Trophoblast cell (in vitro differentiated cells and primary cell): ENCODE measurements around the gene NTM.

Source experiments
- DNase-seq, 2 donors: peaks; one replicate each; pipeline ENCODE4 v3.0.0-alpha.2; 2016
- H2AFZ ChIP-seq: 2 replicates; pipeline ENCODE4 v1.6.1; 2013; ENCODE audit warnings: low read length, moderate library complexity, mild to moderate bottlenecking; ENCODE audit not compliant: insufficient read depth, poor library complexity
- H2AK5ac ChIP-seq: 2 replicates; pipeline ENCODE4 v1.6.1; 2013; ENCODE audit warnings: mild to moderate bottlenecking, low read length
- H2BK120ac ChIP-seq: 2 replicates; pipeline ENCODE4 v1.6.1; 2013; ENCODE audit warnings: low read length, mild to moderate bottlenecking, moderate library complexity; ENCODE audit not compliant: insufficient read depth, poor library complexity
- H2BK12ac ChIP-seq: 2 replicates; pipeline ENCODE4 v1.6.1; 2013; ENCODE audit warnings: mild to moderate bottlenecking, low read length, moderate library complexity
- H2BK5ac ChIP-seq: 2 replicates; pipeline ENCODE4 v1.6.1; 2013; ENCODE audit warnings: low read length, low read depth, moderate library complexity, mild to moderate bottlenecking; ENCODE audit not compliant: poor library complexity
- H3K14ac ChIP-seq: 2 replicates; pipeline ENCODE4 v1.6.1; 2013; ENCODE audit warnings: mild to moderate bottlenecking, low read length
- H3K18ac ChIP-seq: 2 replicates; pipeline ENCODE4 v1.6.1; 2013; ENCODE audit warnings: mild to moderate bottlenecking, low read length
- H3K23ac ChIP-seq: 2 replicates; pipeline ENCODE4 v1.6.1; 2013; ENCODE audit warnings: low read length
- H3K27ac ChIP-seq: 2 replicates; pipeline ENCODE4 v1.5.1; 2013; ENCODE audit warnings: low read depth, mild to moderate bottlenecking, inconsistent platforms, low read length, moderate library complexity
- H3K27me3 ChIP-seq: 2 replicates; pipeline ENCODE4 v1.6.1; 2013; ENCODE audit warnings: inconsistent platforms, mild to moderate bottlenecking, low read length, moderate library complexity; ENCODE audit not compliant: insufficient read depth
- H3K36me3 ChIP-seq, 2 experiments: 1 replicate in 1 of 2; 2 replicates in 1 of 2; pipeline ENCODE4 v1.6.1; 2013; ENCODE audit warnings: low read length in 2 of 2, mild to moderate bottlenecking in 2 of 2, moderate library complexity in 1 of 2; ENCODE audit not compliant: insufficient read depth in 2 of 2, control insufficient read depth in 1 of 2
- H3K4ac ChIP-seq: 2 replicates; pipeline ENCODE4 v1.6.1; 2013; ENCODE audit warnings: low read depth, mild to moderate bottlenecking, low read length, moderate library complexity
- H3K4me1 ChIP-seq, 2 experiments: 1 replicate in 1 of 2; 2 replicates in 1 of 2; pipeline ENCODE4 v1.6.1; 2013; ENCODE audit warnings: low read length in 2 of 2, mild to moderate bottlenecking in 2 of 2, moderate library complexity in 1 of 2; ENCODE audit not compliant: insufficient read depth in 2 of 2, control insufficient read depth in 1 of 2
- H3K4me2 ChIP-seq: 2 replicates; pipeline ENCODE4 v1.6.1; 2013; ENCODE audit warnings: inconsistent platforms, mild to moderate bottlenecking, low read length, moderate library complexity
- H3K4me3 ChIP-seq: 2 replicates; pipeline ENCODE4 v1.5.1; 2013; ENCODE audit warnings: mild to moderate bottlenecking, low read depth, low read length, inconsistent platforms
- H3K79me1 ChIP-seq: one replicate; pipeline ENCODE4 v1.6.1; 2013; ENCODE audit warnings: low read length
- H3K79me2 ChIP-seq: 2 replicates; pipeline ENCODE4 v1.6.1; 2013; ENCODE audit warnings: low read length, mild to moderate bottlenecking; ENCODE audit not compliant: control insufficient read depth, insufficient read depth, poor library complexity
- H3K9ac ChIP-seq: 2 replicates; pipeline ENCODE4 v1.6.1; 2013; ENCODE audit warnings: mild to moderate bottlenecking, low read length
- H3K9me3 ChIP-seq: 2 replicates; pipeline ENCODE4 v1.6.1; 2013; ENCODE audit warnings: low read depth, mild to moderate bottlenecking, control low read depth, inconsistent platforms, low read length; ENCODE audit not compliant: insufficient read depth
- H4K12ac ChIP-seq: 2 replicates; pipeline ENCODE4 v1.6.1; 2013; ENCODE audit warnings: low read depth, mild to moderate bottlenecking, low read length, moderate library complexity
- H4K8ac ChIP-seq: 2 replicates; pipeline ENCODE4 v1.6.1; 2013; ENCODE audit warnings: low read depth, mild to moderate bottlenecking, low read length, moderate library complexity
- H4K91ac ChIP-seq: one replicate; pipeline ENCODE4 v1.6.1; 2013; ENCODE audit warnings: low read depth, mild to moderate bottlenecking, low read length, moderate library complexity
- WGBS: extraction: QIAGEN DNeasy Blood & Tissue Kit; methylation state at CpG from one replicate; pipeline ENCODE4 v1.1.7; 2013; ENCODE audit warnings: missing lambda C conversion rate; ENCODE audit not compliant: insufficient read length, insufficient coverage; ENCODE audit errors: extremely low coverage; 5-methylcytosine and 5-hydroxymethylcytosine counted together

NTM gene

DNA sequence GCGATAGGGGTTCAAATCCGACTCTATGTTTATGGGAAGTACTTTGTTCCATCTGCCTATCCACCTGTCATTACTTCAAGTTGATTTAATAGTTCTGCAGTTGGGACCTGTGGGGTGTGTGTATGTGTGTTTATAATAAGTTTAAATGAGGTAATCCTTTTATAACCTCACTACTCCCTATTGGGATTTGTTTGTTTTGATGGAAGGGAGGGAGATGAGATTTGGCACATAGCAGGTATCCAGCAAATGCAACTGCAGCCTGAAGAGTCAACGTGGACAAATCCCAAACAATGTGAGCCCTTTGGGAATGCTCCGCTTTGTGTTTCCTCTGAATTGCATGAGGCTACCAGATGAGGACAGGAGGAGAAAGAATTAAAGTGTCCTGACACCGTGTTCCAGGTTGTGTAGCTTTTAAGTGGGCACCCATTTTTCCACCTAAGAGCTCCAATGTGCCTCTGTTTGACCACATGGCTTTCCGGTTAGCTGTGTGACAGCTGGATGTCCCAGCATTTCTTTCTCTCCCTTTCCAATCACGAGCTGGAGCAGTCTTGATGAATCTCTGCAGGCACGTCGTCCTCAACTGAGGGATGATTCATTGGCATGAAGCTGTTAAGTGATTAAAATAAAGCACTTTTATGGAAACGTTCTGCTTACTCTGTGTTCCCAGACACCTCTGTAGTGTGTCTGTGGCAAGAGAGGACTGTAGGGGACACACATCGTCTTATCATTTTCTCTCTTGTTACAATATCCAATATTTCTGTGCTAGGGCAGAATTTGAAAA, 610.7 kb downstream of the NTM start:
- Histone ChIP-seq H3K23ac (no peak overlapping the region), H3K4ac (no peak overlapping the region), H2BK120ac (no peak overlapping the region), H3K4me3 (no peak overlapping the region), H3K79me2 (no peaks in the 10 kb centered on the region), H2AFZ (no peak overlapping the region), H3K9ac (no peak overlapping the region), H4K91ac (no peak overlapping the region), H2BK12ac (no peak overlapping the region), H4K12ac (no peak overlapping the region), H4K8ac (no peak overlapping the region), H3K9me3 (no peaks in the 10 kb centered on the region), H3K79me1 (no peaks in the 10 kb centered on the region), H3K4me2 (no peak overlapping the region), H3K14ac (no peak overlapping the region), H3K4me1 (peaks cover 6% of the 10 kb centered on the region in 2 experiments), H3K27me3 (no peaks in the 10 kb centered on the region), H3K36me3 (no peaks in the 10 kb centered on the region), H2BK5ac (no peak overlapping the region), H2AK5ac (no peak overlapping the region), H3K27ac (no peak overlapping the region), H3K18ac (no peak overlapping the region)
- DNase-seq: no peak
- WGBS: no CpG with 5 or more reads among the region's 11 CpGs

DNA sequence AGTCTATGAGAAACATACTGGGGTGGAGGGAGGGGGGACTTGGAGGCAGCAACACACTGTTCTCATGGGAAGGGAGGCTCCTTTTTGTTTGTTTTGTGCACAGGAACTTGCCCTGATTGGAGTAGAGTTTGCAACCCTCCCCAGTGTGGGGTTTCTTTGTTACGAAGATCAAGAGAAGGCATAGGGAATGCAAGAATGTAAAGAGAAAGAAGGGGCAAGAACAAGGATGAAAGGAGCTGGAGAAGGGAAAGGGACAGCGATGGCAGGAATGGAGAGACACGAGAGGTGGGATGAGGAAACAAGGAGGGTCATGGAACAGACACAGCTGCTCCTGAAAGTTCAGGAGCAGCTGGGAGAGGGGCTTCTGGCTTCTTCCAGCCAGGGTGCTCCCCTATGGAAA, 611.7 kb downstream of the NTM start:
- H3K79me2 ChIP-seq: no peaks in the 10 kb centered on the region
- H3K27ac ChIP-seq: no peak overlapping the region
- no peaks in the 10 kb centered on the region for H3K79me1 ChIP-seq
- H3K27me3 ChIP-seq: no peaks in the 10 kb centered on the region
- no peak overlapping the region for H2BK12ac ChIP-seq
- H3K4me1 ChIP-seq: peaks cover 3 to 4% of the 10 kb centered on the region in 2 experiments
- no peak overlapping the region for H2BK120ac ChIP-seq
- no peak overlapping the region for H4K8ac ChIP-seq
- H3K14ac ChIP-seq: no peak overlapping the region
- no peaks in the 10 kb centered on the region for H3K9me3 ChIP-seq
- H3K36me3 ChIP-seq: no peaks in the 10 kb centered on the region
- H3K4me3 ChIP-seq: no peak overlapping the region
- H4K12ac ChIP-seq: no peak overlapping the region
- H3K18ac ChIP-seq: no peak overlapping the region
- no peak overlapping the region for H4K91ac ChIP-seq
- no peak overlapping the region for H3K23ac ChIP-seq
- no peak overlapping the region for H2BK5ac ChIP-seq
- no peak overlapping the region for H2AFZ ChIP-seq
- no peak overlapping the region for H3K4ac ChIP-seq
- H3K4me2 ChIP-seq: no peak overlapping the region
- WGBS: no CpG with 5 or more reads among the region's 3 CpGs
- H2AK5ac ChIP-seq: no peak overlapping the region
- H3K9ac ChIP-seq: no peak overlapping the region
- DNase-seq: no peak

DNA sequence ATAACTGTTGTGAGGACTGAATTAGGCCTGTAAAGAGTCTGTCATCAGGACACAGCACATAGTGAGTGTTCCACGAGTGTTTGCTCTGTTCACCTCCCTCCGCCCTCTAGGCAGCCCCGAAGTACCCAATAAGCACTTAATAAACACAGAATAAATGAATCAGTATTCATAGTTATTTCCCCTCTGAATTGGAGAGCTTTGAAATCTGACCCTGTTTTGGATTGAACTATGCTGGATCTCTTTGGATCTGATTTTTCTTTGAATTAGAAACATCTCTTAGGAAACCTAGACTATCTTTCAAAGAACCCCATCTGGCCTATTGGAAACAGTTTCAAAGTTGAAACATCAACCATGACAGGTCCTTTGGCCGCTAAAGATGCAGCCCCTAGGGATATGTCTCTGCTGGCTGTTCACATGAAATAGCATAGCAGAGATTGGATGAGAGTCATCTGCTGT, 615.5 kb downstream of the NTM start:
- no peak overlapping the region for H4K12ac ChIP-seq
- no peak overlapping the region for H3K27ac ChIP-seq
- H3K14ac ChIP-seq: no peak overlapping the region
- H3K9me3 ChIP-seq: no peaks in the 10 kb centered on the region
- H3K79me2 ChIP-seq: no peaks in the 10 kb centered on the region
- no peak overlapping the region for H2AK5ac ChIP-seq
- H3K4me1 ChIP-seq: no peaks in the 10 kb centered on the region
- no peak overlapping the region for H3K18ac ChIP-seq
- no peak overlapping the region for H3K4me2 ChIP-seq
- H3K9ac ChIP-seq: no peak overlapping the region
- no peak overlapping the region for H2BK12ac ChIP-seq
- no peak overlapping the region for H2BK120ac ChIP-seq
- no peaks in the 10 kb centered on the region for H3K79me1 ChIP-seq
- H3K27me3 ChIP-seq: no peaks in the 10 kb centered on the region
- no CpG with 5 or more reads among the region's 4 CpGs for WGBS
- H4K91ac ChIP-seq: no peak overlapping the region
- no peak overlapping the region for H2BK5ac ChIP-seq
- no peak overlapping the region for H3K23ac ChIP-seq
- H3K36me3 ChIP-seq: no peaks in the 10 kb centered on the region
- H3K4me3 ChIP-seq: no peak overlapping the region
- H3K4ac ChIP-seq: no peak overlapping the region
- DNase-seq: no peak
- no peak overlapping the region for H4K8ac ChIP-seq
- H2AFZ ChIP-seq: no peak overlapping the region

DNA sequence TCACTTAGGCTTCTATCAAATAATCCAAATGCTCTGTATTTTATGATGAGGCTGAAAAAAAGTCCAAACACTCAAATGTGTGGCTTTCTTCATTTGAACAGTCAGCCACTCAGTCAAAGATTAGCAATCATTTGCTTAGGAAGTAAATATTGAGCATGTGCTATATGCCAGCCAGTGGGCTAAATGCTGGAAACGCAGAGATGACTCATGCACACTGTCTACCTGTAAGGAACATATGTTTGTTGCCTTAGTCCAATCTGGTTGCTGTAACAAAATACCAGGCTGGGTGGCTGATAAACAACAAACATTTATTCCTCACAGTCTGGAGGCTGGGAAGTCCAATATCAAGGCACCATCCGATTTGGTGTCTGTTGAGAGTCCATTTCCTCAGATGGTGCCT, 617.3 kb downstream of the NTM start:
- Histone ChIP-seq H2BK5ac (no peak overlapping the region), H3K23ac (no peak overlapping the region), H3K9ac (peak overlapping the region; percentile 22), H3K18ac (no peak overlapping the region), H4K8ac (no peak overlapping the region), H3K4me1 (no peaks in the 10 kb centered on the region), H2AK5ac (no peak overlapping the region), H3K79me1 (no peaks in the 10 kb centered on the region), H2AFZ (no peak overlapping the region), H3K36me3 (no peaks in the 10 kb centered on the region), H4K12ac (no peak overlapping the region), H3K4ac (no peak overlapping the region), H3K14ac (no peak overlapping the region), H3K4me2 (no peak overlapping the region), H3K79me2 (no peaks in the 10 kb centered on the region), H3K27me3 (no peaks in the 10 kb centered on the region), H3K27ac (no peak overlapping the region), H3K9me3 (no peaks in the 10 kb centered on the region), H4K91ac (no peak overlapping the region), H3K4me3 (no peak overlapping the region), H2BK120ac (no peak overlapping the region), H2BK12ac (no peak overlapping the region)
- no peak for DNase-seq
- no CpG with 5 or more reads among the region's 2 CpGs for whole genome bisulfite sequencing
